H1 (cell line): Measurements from ENCODE around the gene CFAP92. TPM values are rescaled to one million over a fixed set of nuclear protein-coding genes. Genes with fewer than 3 reads are reported as not detected.

Experiments used
- CTCF ChIA-PET: fragments of 300-600 bp; sonication (Branson Sonifier 250); formaldehyde crosslinking; loops from one replicate; lab custom pipeline; 2021; ENCODE audit not compliant: partially characterized antibody; lab: Charles Lee
- POLR2A ChIA-PET: fragments of 300-600 bp; sonication (Branson Sonifier 250); formaldehyde crosslinking; loops from one replicate; lab custom pipeline; 2021; ENCODE audit warnings: inconsistent platforms; ENCODE audit not compliant: partially characterized antibody; lab: Charles Lee
- DNase-seq, 2 experiments: peaks; one replicate each; pipeline versions ENCODE4 v3.0.0 to v3.0.0-alpha.2; 2010 to 2022; ENCODE audit warnings: low spot score in 2 of 2, low read depth in 1 of 2, mixed read lengths in 1 of 2
- FAIRE-seq: peaks from 2 replicates; lab custom pipeline; 2011; peaks lifted over from hg19 to GRCh38; lab: Jason Lieb, UNC
- H2AFZ ChIP-seq: 2 replicates; pipeline ENCODE4 v1.8.1; 2012; ENCODE audit warnings: low read length, inconsistent platforms
- H2AK5ac ChIP-seq: 2 replicates; pipeline ENCODE4 v1.6.1; 2013; ENCODE audit warnings: low read depth, low read length
- H2BK120ac ChIP-seq: replicated peaks from 2 replicates; pipeline ENCODE3; 2013; ENCODE audit warnings: low read depth, low read length, inconsistent platforms
- H2BK12ac ChIP-seq: 2 replicates; pipeline ENCODE4 v1.6.1; 2013; ENCODE audit warnings: low read depth, low read length
- H2BK15ac ChIP-seq: 2 replicates; pipeline ENCODE4 v1.6.1; 2013; ENCODE audit warnings: low read length
- H2BK20ac ChIP-seq: 2 replicates; pipeline ENCODE4 v1.6.1; 2013; ENCODE audit warnings: low read length
- H2BK5ac ChIP-seq: 2 replicates; pipeline ENCODE4 v1.6.1; 2013; ENCODE audit warnings: low read depth, low read length
- H3K14ac ChIP-seq: 2 replicates; pipeline ENCODE4 v1.6.1; 2013; ENCODE audit warnings: inconsistent platforms; ENCODE audit not compliant: insufficient read length
- H3K18ac ChIP-seq: 2 replicates; pipeline ENCODE4 v1.6.1; 2013; ENCODE audit warnings: low read length; ENCODE audit errors: extremely low read depth
- H3K23ac ChIP-seq: 2 replicates; pipeline ENCODE4 v1.6.1; 2013; ENCODE audit warnings: inconsistent platforms; ENCODE audit not compliant: insufficient read length
- H3K23me2 ChIP-seq: 2 replicates; pipeline ENCODE4 v1.6.1; 2013; ENCODE audit warnings: low read depth, low read length
- H3K27ac ChIP-seq: 2 replicates; pipeline ENCODE4 v1.6.1; 2011; ENCODE audit warnings: low read depth, low read length, inconsistent platforms
- H3K27me3 ChIP-seq, 4 experiments: replicated peaks in 1 of 4; 1 replicate in 1 of 4; 2 replicates in 3 of 4; pipeline versions ENCODE4 v1.6.1 to v1.8.1; 2011 to 2013; ENCODE audit warnings: low read length in 3 of 4, mild to moderate bottlenecking in 3 of 4, inconsistent platforms in 2 of 4, mixed read lengths in 2 of 4, moderate library complexity in 1 of 4; ENCODE audit not compliant: control insufficient read depth in 3 of 4, insufficient read depth in 3 of 4; ENCODE audit errors: extremely low read depth in 1 of 4
- H3K36me3 ChIP-seq, 4 experiments: 2 replicates each; pipeline versions ENCODE4 v1.6.1 to v1.8.1; 2011 to 2013; ENCODE audit warnings: mild to moderate bottlenecking in 4 of 4, low read length in 3 of 4, moderate library complexity in 2 of 4, control low read depth in 1 of 4, inconsistent platforms in 1 of 4; ENCODE audit not compliant: insufficient read depth in 4 of 4, control insufficient read depth in 2 of 4
- H3K4ac ChIP-seq: replicated peaks from 2 replicates; pipeline ENCODE3; 2013; ENCODE audit warnings: low read length, low read depth, mixed read lengths, inconsistent platforms; ENCODE audit not compliant: insufficient read length
- H3K4me1 ChIP-seq, 4 experiments: replicated peaks in 1 of 4; 1 replicate in 1 of 4; 2 replicates in 3 of 4; pipeline versions ENCODE4 v1.6.1 to v1.8.1; 2011 to 2013; ENCODE audit warnings: low read length in 3 of 4, inconsistent platforms in 2 of 4, mixed read lengths in 1 of 4; ENCODE audit not compliant: insufficient read depth in 4 of 4, control insufficient read depth in 3 of 4
- H3K4me2 ChIP-seq, 2 experiments: 2 replicates each; pipeline versions ENCODE4 v1.6.1 to v1.8.1; 2011 to 2013; ENCODE audit warnings: low read depth in 2 of 2, low read length in 2 of 2, control low read depth in 1 of 2, inconsistent platforms in 1 of 2, mild to moderate bottlenecking in 1 of 2; ENCODE audit not compliant: insufficient read depth in 1 of 2
- H3K4me3 ChIP-seq, 4 experiments: fragments of 200-600, 300-600 bp in 1 of 4; sonication (generic), shearing (Covaris generic), sonication (Bioruptor Twin) in 1 of 4; 2 replicates each; pipeline versions ENCODE4 v1.5.1 to v1.8.1; 2011 to 2016; ENCODE audit warnings: low read length in 4 of 4, low read depth in 3 of 4, control low read depth in 2 of 4, inconsistent platforms in 2 of 4, mild to moderate bottlenecking in 2 of 4, mixed read lengths in 1 of 4, moderate library complexity in 1 of 4; ENCODE audit not compliant: insufficient read depth in 2 of 4; ENCODE audit errors: extremely low read depth in 1 of 4
- H3K56ac ChIP-seq: replicated peaks from 2 replicates; pipeline ENCODE3; 2013; ENCODE audit warnings: low read depth, mild to moderate bottlenecking, mixed read lengths, low read length, inconsistent platforms; ENCODE audit not compliant: insufficient read length
- H3K79me1 ChIP-seq: 2 replicates; pipeline ENCODE4 v1.6.1; 2013; ENCODE audit warnings: low read depth, low read length, control low read depth
- H3K79me2 ChIP-seq, 2 experiments: 2 replicates each; pipeline versions ENCODE4 v1.6.1 to v1.8.1; 2012 to 2013; ENCODE audit warnings: low read length in 2 of 2, mild to moderate bottlenecking in 2 of 2, inconsistent platforms in 1 of 2; ENCODE audit not compliant: insufficient read depth in 2 of 2, control insufficient read depth in 1 of 2
- H3K9ac ChIP-seq, 4 experiments: replicated peaks in 1 of 4; 1 replicate in 1 of 4; 2 replicates in 3 of 4; pipeline versions ENCODE4 v1.6.1 to v1.8.1; 2011 to 2013; ENCODE audit warnings: low read depth in 3 of 4, low read length in 3 of 4, control low read depth in 2 of 4, mild to moderate bottlenecking in 2 of 4, moderate library complexity in 2 of 4, inconsistent platforms in 1 of 4; ENCODE audit errors: extremely low read depth in 1 of 4
- H3K9me3 ChIP-seq, 2 experiments: 2 replicates each; pipeline versions ENCODE4 v1.6.1 to v1.8.1; 2012 to 2013; ENCODE audit warnings: mild to moderate bottlenecking in 2 of 2, moderate library complexity in 2 of 2, control low read depth in 1 of 2, inconsistent platforms in 1 of 2, low read depth in 1 of 2, low read length in 1 of 2, mixed read lengths in 1 of 2; ENCODE audit not compliant: insufficient read depth in 2 of 2
- H4K20me1 ChIP-seq, 2 experiments: replicated peaks in 1 of 2; 2 replicates each; pipeline versions ENCODE3 to v1.8.1; 2011 to 2013; ENCODE audit warnings: inconsistent platforms in 2 of 2, low read length in 2 of 2, mild to moderate bottlenecking in 1 of 2; ENCODE audit not compliant: insufficient read depth in 2 of 2, control insufficient read depth in 1 of 2
- H4K5ac ChIP-seq: 2 replicates; pipeline ENCODE4 v1.6.1; 2013; ENCODE audit warnings: low read length, low read depth, mixed read lengths, inconsistent platforms; ENCODE audit not compliant: insufficient read length
- H4K8ac ChIP-seq: 2 replicates; pipeline ENCODE4 v1.8.0; 2013; ENCODE audit warnings: mild to moderate bottlenecking, moderate library complexity, low read length, inconsistent platforms; ENCODE audit not compliant: insufficient read depth; ENCODE audit errors: extremely low read depth
- H4K91ac ChIP-seq: replicated peaks from 2 replicates; pipeline ENCODE3; 2013; ENCODE audit warnings: low read length, mixed read lengths, inconsistent platforms; ENCODE audit not compliant: insufficient read length
- CEBPB ChIP-seq: IDR thresholded peaks from 2 replicates; pipeline ENCODE4 v1.6.1; 2012; ENCODE audit warnings: low read depth, low read length
- CTCF ChIP-seq, 3 experiments: IDR thresholded peaks; 1 replicate in 2 of 3; 2 replicates in 1 of 3; pipeline versions ENCODE4 v1.5.1 to v1.6.1; 2011; ENCODE audit warnings: low read length in 3 of 3, mild to moderate bottlenecking in 3 of 3, inconsistent platforms in 2 of 3, low read depth in 1 of 3, moderate library complexity in 1 of 3; ENCODE audit not compliant: insufficient read depth in 1 of 3; ENCODE audit errors: control extremely low read depth in 1 of 3
- EZH2 ChIP-seq: fragments of 200-600 bp; sonication (generic); IDR thresholded peaks from 2 replicates; pipeline ENCODE4 v1.7.1; 2012; ENCODE audit warnings: low read depth, mild to moderate bottlenecking, moderate library complexity, low read length, inconsistent platforms; ENCODE audit not compliant: severe bottlenecking
- POLR2A ChIP-seq, 2 experiments: IDR thresholded peaks; 1 replicate in 1 of 2; 2 replicates in 1 of 2; pipeline ENCODE4 v1.6.1; 2011; ENCODE audit warnings: low read depth in 2 of 2, low read length in 2 of 2, mild to moderate bottlenecking in 2 of 2; ENCODE audit errors: control extremely low read depth in 1 of 2
- SUZ12 ChIP-seq: fragments of 200-600 bp; sonication (generic); IDR thresholded peaks from 2 replicates; pipeline ENCODE4 v1.6.1; 2012; ENCODE audit warnings: mild to moderate bottlenecking, inconsistent platforms, low read length, moderate library complexity, mixed read lengths
- WGBS, 2 experiments: shearing (Covaris generic) in 1 of 2; methylation state at CpG; one replicate each; pipeline versions ENCODE4 v1.1.6 to v1.1.7; 2013 to 2015; ENCODE audit warnings: low lambda C conversion rate in 2 of 2, mixed read lengths in 2 of 2, inconsistent platforms in 1 of 2, low coverage in 1 of 2, missing lambda C conversion rate in 1 of 2; ENCODE audit not compliant: insufficient replicate concordance in 2 of 2, insufficient coverage in 1 of 2, insufficient read length in 1 of 2; ENCODE audit errors: extremely low coverage in 1 of 2, missing lambda C conversion rate in 1 of 2; 5-methylcytosine and 5-hydroxymethylcytosine counted together
- long read RNA-seq, 2 experiments: library from RNA in 1 of 2; library from capped mRNA in 1 of 2; stranded (forward); transcript quantifications; one replicate each; pipeline ENCODE4 v2.0.0, GENCODE V29; 2021; ENCODE audit warnings: inconsistent platforms in 1 of 2
- polyA minus RNA-seq, 3 experiments: library from RNA; depleted of rRNA, polyadenylated mRNA; stranded (reverse); fragments of >200 nt; gene quantifications; 1 replicate in 2 of 3; 2 replicates in 1 of 3; pipeline ENCODE4 v1.2.3, GENCODE V29; 2011
- polyA plus RNA-seq, 7 experiments: library from polyadenylated mRNA; depleted of rRNA in 3 of 7; stranded (reverse) in 5 of 7; unstranded in 2 of 7; fragments of >200 nt in 5 of 7; fragments of 200-250 nt in 2 of 7; gene quantifications; 1 replicate in 5 of 7; 2 replicates in 1 of 7; 4 replicates in 1 of 7; pipeline versions ENCODE4 v1.2.1 to v1.2.3, GENCODE V29; 2011 to 2013; ENCODE audit warnings: missing spikeins in 2 of 7, mixed read lengths in 2 of 7
- total RNA-seq: library from RNA; stranded (reverse); fragmentation: NEBNext Ultra II Directional; extraction: Animal tissue kit (Norgen Biotek cat#: 25700); gene quantifications from 2 replicates; pipeline ENCODE4 v1.2.1, GENCODE V29; 2021

The CFAP92 gene
- total RNA-seq (2.0 and 2.4 TPM in 2 replicates), polyA plus RNA-seq (2011; rRNA removed) (0.77 and 1.2 TPM in 2 replicates), polyA minus RNA-seq (2011; rRNA and poly(A)+ RNA removed) (1.00 and 1.1 TPM in 2 replicates)
- polyA plus RNA-seq (2011; cell fraction: cytosol; rRNA removed) = 0.94 TPM
- polyA plus RNA-seq (2011; cell fraction: nucleus; rRNA removed) = 1.2 TPM
- polyA plus RNA-seq (2012, experiment 1 of 2) = 1.1 to 1.6 TPM (median 1.2 TPM) in 4 replicates
- 0.60 TPM for polyA plus RNA-seq (2012, experiment 2 of 2)
- 1.4 TPM for polyA plus RNA-seq (2013, experiment 1 of 2)
- 1.6 TPM for polyA plus RNA-seq (2013, experiment 2 of 2)
- 0.73 TPM for polyA minus RNA-seq (2011; cell fraction: cytosol; rRNA and poly(A)+ RNA removed)
- 2.2 TPM for polyA minus RNA-seq (2011; cell fraction: nucleus; rRNA and poly(A)+ RNA removed)
- long read RNA-seq, experiment 1, partial matches to known transcripts = 0 of 1 reads
- long read RNA-seq, experiment 1, other reads (novel, unspliced or antisense) = 1 of 1 reads
- long read RNA-seq, experiment 2, partial matches to known transcripts = 0 of 4 reads
- long read RNA-seq, experiment 2, other reads (novel, unspliced or antisense) = 4 of 4 reads

- Histone ChIP-seq H2BK12ac (peak within 1 kb of the TSS; percentile 50; the same call in 1 of the 2 replicates), H3K9me3 (no peaks in the 10 kb centered on the region), H2AFZ (peak within 1 kb of the TSS; percentile 80), H3K4me1 (peaks cover 2 to 14% (median 8%) of the 10 kb centered on the region in 4 experiments), H3K4ac (peak within 1 kb of the TSS; percentile 90), H2BK20ac (no peak within 1 kb of the TSS), H2BK5ac (peak within 1 kb of the TSS; percentile 15; the same call in 1 of the 2 replicates), H3K27ac (no peak within 1 kb of the TSS), H4K91ac (peak within 1 kb of the TSS; percentile 78), H4K20me1 (no peaks in the 10 kb centered on the region), H3K23ac (no peak within 1 kb of the TSS), H3K23me2 (peaks cover 8% of the 10 kb centered on the region; the same call in 1 of the 2 replicates), H3K9ac (peak within 1 kb of the TSS in 3 of 4 experiments; percentile 16 to 25 (median 20); a peak in 3 of 7 replicates), H3K79me2 (no peaks in the 10 kb centered on the region), H3K56ac (peak within 1 kb of the TSS; percentile 1), H2BK15ac (peak within 1 kb of the TSS; percentile 95), H3K4me2 (peak within 1 kb of the TSS; percentile 90 to 94), H4K5ac (peak within 1 kb of the TSS; percentile 1), H3K18ac (peak within 1 kb of the TSS; percentile 78), H3K14ac (no peak within 1 kb of the TSS), H3K27me3 (peaks cover 0 to 19% (median 17%) of the 10 kb centered on the region in 4 experiments; a peak in 6 of 7 replicates), H2BK120ac (no peak within 1 kb of the TSS), H4K8ac (peak within 1 kb of the TSS; percentile 91), H2AK5ac (peak within 1 kb of the TSS; percentile 58; the same call in 1 of the 2 replicates), H3K36me3 (no peaks in the 10 kb centered on the region), H3K4me3 (peak within 1 kb of the TSS; percentile 42 to 62 (median 51)), H3K79me1 (no peaks in the 10 kb centered on the region)
- no peak for FAIRE-seq
- CTCF ChIA-PET = interaction anchor here (0.7 to 3.6 kb wide), 7 partner anchors 10 to 107 kb away, joined by 3 to 28 read pairs (median 4); no protein-coding TSS in a partner anchor
- POLR2A ChIA-PET = interaction anchor here (0.7 to 1.9 kb wide), 12 partner anchors 8 to 323 kb away, joined by 3 to 5 read pairs (median 4); partner anchors contain the start of gene ACAD9
- peak; percentile 41 to 96 for DNase-seq
- WGBS, 2 experiments = 6% methylated on average over 40 of the region's 57 CpGs; no CpG with 5 or more reads in 1 of the 2 experiments
- TF ChIP-seq CTCF (IDR thresholded peaks at IDR 0.05; ENCODE audit: control extremely low read depth in 1 of 3, insufficient read depth in 1 of 3, low read depth in 1 of 3, low read length in 3 of 3) = peak in 1 of 3 experiments; percentile 11; a peak in 1 of 4 replicates
- TF ChIP-seq SUZ12 = peak; percentile 41; the same call in 1 of the 2 replicates
- TF ChIP-seq EZH2 = no peak
- TF ChIP-seq CEBPB = no peak
- no peak for TF ChIP-seq POLR2A (IDR thresholded peaks at IDR 0.05; ENCODE audit: control extremely low read depth in 1 of 2, low read depth in 2 of 2, low read length in 2 of 2)
These were observed at the start of gene CFAP92 for GRCh38 chr3:128993461-128994172. Gene CFAP92 (minus strand): TSS chr3:128994076. CDS start chr3:128993304, 772 bp downstream.
